Stimulated activated naive CD4-positive, alpha-beta T cell treated with Interleukin-2 at 50 U/mL for 16 hours (primary cell): ENCODE data around the gene OPCML.

ENCODE experiments used
- DNase-seq: peaks from one replicate; lab custom pipeline; 2025; lab: John Stamatoyannopoulos, UW

Gene OPCML

DNA sequence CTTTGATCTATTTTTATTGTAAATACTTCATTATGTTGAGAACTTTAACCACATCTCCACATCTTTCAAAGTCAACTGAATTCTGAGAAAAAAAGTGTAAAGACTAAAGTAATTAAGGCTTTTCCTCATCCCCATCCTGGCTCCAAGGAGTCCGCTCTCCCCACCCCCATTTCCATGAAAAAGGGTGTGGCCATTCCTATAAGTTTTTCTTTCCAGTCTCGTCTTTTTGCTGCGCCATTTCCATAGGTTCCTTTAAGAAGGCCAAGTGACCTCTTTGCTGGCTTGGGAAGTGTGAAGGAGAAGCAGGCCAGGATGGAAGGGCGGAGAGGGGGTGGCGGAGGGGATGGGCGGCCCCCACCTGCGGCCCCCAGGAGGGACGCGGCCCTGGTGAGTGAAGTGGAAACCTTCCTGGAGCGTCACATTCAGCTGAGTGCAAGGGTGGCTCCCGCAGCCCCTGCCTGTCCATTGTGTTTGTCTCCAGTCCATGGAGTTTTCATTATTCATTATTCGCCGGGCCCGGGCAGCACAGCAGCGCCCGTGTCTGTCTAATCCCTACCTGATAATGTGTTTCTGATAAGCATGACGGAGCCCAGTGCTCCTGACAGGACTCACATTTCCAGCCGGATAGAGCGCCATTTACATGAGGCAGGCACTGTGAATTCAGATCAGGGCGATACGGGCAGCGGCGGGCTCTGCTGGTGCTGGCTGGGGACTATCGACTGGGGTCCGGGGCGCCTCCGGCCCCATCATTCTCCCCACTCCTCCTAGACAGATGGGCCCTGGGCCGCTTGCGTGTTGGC lies 739.8 kb downstream of the OPCML start:
- DNase-seq, result no peak

- no peak for DNase-seq
Measured at GRCh38 chr11:132790971-132791370, 741.3 kb downstream of the OPCML start.

DNA sequence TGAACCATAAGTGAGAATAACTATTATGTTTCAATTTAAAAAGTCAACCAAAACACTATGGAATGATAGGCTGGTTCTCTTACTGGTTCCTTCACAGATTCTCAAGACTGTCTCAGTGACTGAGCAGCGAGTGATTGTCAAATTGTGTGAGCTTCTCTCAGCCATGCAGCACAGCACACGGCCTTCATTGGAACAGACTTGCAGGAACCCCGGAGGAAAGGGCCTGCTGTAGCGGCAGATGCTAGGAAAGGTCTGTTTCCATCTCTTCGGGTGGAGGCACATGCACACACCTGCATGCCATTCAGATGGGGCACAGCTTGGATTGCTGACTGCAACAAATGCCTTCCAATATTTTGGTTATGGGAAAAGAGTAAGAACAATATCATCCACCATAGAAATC lies 741.8 kb downstream of the OPCML start:
- no peak for DNase-seq

- no peak for DNase-seq
Measured at GRCh38 chr11:132788816-132789325, 743.4 kb downstream of the OPCML start.

- no peak for DNase-seq
Measured at GRCh38 chr11:132785878-132786277, 746.4 kb downstream of the OPCML start.

DNA sequence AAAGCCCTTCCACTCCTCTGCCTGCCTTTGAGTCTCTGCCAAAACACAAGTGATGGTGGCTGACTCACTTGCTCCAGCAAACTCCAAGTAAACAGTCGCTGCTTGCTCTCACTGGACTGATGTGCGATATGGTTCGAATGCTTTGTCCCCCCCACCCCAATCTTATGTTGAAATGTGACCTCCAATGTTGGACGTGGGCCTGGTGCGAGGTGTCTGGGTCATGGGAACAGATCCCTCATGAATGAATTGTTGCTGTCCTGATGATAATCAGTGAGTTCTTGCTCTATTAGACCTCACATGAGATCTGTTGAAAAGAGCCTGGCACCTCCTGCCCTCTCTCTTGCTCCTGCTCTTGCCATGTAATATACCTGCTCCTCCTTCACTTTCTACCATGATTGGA lies 747.9 kb downstream of the OPCML start:
- no peak for DNase-seq

GRCh38 chr11:132782102-132782501 lies 750.2 kb downstream of the OPCML start:
- no peak for DNase-seq

DNA sequence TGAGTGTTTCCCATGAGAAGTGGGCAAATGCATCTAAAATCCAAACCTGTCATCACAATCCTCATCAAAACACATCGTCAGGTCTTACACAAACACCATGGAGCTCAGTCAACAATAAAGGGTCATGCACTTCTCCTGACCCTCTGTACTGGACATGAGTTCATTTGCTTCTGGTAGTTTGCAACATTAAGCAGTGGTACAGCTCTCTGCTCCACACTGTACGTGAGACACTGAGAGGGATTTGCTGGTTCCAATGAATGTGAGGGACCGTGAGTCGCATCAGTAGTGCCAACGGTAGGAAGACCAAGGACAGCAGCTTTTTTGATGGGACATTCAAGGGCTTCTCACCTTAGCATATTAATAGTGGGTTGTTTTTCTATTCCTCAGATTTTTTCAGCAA lies 752.3 kb downstream of the OPCML start:
- no peak for DNase-seq

GRCh38 chr11:132779497-132779896 lies 752.8 kb downstream of the OPCML start:
- DNase-seq, result no peak

DNA sequence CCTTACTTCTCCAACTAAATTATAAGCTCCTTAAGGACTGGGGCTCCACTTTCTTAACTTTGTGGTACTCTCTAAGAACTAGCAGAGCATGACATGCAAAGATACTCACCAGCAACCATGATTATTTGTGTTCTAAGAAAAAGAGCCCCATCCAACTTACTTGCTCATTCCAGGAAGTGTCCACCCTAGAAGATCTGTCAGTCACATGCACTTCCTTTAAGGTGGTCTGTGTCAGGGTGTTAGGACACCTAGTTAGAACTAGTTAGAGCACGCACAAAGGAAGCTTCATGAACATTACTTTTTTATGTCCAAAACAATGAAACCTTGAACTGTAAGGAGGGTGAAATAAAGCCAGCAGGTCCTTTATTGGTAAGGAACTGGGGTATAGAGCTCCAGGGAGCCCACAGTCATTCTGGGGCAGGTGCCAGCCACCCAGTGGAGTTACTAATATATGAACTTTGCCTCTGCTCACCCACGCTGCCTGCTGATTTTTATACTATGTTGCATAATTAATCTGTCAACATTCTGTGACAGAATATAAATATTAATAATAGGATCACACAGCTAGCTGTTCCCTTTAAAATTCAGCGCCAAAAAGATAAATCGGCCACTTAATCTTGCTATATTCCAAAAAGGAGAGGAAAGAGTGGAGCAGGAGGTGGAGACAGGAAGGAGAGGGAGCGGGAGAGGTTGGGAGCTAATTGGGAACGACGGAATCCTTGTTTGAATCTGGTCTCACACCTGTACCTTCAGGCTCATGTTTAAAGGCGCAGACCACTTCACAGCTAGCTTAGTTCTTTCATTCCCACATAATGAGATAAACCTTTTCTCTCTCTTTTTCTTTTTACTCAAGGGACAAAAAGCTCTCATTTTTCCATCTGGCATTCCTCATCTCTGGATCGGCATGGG lies 755.0 kb downstream of the OPCML start:
- DNase-seq, result no peak

- no peak for DNase-seq
Measured at GRCh38 chr11:132773751-132774150, 758.5 kb downstream of the OPCML start.

GRCh38 chr11:132772703-132773545 lies 759.4 kb downstream of the OPCML start:
- DNase-seq, result no peak

GRCh38 chr11:132771746-132772145 lies 760.6 kb downstream of the OPCML start:
- no peak for DNase-seq

GRCh38 chr11:132770829-132771530 lies 761.3 kb downstream of the OPCML start:
- no peak for DNase-seq

- no peak for DNase-seq
Measured at GRCh38 chr11:132763503-132763902, 768.8 kb downstream of the OPCML start.

DNA sequence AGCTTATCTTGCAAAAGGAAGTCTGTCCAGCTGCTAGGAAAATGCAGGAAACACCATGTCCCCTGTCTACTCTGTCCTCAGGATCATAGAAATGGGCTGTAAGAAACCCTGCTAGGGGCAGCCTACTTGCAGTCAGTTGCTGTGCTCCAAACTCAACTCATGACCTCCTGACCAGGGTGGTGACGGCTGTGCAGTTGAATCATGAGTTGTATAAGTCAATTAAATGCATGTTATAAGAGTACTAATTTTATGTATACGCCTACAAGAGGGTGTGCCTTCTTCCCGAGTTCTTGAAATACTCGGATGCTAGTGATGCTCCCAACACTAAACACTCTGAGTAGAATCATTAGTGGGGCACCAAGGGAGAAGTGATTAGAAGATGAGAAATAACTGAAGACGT lies 776.4 kb downstream of the OPCML start:
- DNase-seq, result no peak

- no peak for DNase-seq
Measured at GRCh38 chr11:132751516-132752250, 780.6 kb downstream of the OPCML start.

DNA sequence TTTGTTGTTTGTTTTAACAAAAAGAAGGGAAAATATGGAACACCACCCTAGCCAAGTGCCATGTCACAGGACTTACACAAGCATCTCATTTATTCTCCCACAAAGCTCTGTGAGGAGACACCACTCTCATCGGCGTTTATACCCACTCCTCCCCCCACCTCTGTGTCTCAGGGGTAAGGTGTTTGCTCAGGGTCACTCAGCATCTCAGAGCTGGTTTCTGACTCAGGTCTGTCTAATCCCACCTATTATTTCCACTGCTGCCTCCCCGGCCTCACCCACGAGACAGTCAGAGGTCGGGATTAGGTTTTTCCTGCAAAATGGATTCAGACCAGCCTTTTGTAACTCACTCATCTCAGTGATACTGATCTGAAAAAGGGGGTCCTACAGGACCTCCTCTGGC lies 786.0 kb downstream of the OPCML start:
- no peak for DNase-seq

DNA sequence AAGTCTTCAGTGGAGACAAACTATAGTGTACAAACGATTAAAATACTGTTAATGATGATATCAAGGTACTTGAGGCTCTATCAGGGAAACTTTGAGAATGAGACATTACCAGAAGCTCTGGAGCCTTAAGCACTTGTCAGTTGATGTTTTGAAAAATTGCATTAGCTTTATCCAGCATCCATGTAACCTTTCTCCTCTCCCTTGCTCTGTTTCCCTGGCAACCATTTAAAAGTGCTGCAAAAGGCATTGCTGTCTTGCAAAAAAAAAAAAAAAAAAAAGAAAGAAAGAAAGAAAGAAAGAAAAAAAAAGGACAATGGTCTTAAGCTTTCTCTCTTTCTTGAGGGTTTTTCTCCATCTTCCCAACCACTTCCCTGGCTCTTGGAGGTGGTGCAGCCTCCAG lies 787.0 kb downstream of the OPCML start:
- DNase-seq, result no peak

DNA sequence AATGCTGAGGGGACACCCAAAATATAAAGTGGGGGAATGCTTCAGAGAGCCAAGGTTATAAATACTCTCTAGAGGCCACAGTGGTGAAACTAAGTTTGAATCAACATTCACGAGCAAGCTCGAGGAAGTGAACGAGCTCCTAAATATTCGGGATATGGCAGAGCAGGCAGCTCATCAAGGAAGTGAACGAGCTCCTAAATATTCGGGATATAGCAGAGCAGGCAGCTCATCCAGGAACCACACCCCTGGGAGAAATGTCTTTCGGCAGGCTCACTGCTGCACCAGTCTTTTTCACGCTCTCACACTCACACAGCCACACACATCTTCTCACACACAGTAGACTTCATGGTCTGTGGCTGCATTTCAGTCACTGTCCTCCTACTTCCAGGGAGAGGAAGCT lies 787.5 kb downstream of the OPCML start:
- no peak for DNase-seq

GRCh38 chr11:132743601-132744000 lies 788.7 kb downstream of the OPCML start:
- no peak for DNase-seq
